Esophagus squamous epithelium (tissue), 4 donors: ENCODE results near the gene SCRG1.

ENCODE experiments used
- POLR2A ChIP-seq, 4 donors: fragments of 450-650 bp; IDR thresholded peaks; one replicate each; pipeline ENCODE4 v1.6.1; 2017; ENCODE audit warnings: antibody characterized with exemption in 4 of 4, mild to moderate bottlenecking in 4 of 4, moderate library complexity in 3 of 4
- TF ChIP-seq, protein P1 (sequence below), 6 experiments: fragments of 450-650 bp in 4 of 6; fragments of 200-600 bp in 2 of 6; sonication (generic) in 2 of 6; IDR thresholded peaks; one replicate each; pipeline ENCODE4 v1.5.1; 2016 to 2019; ENCODE audit warnings: antibody characterized with exemption in 6 of 6, mild to moderate bottlenecking in 4 of 6, moderate library complexity in 4 of 6

GRCh38 chr4:173347467-173347866, 51.4 kb downstream of the SCRG1 start:
- TF ChIP-seq, protein P1, sequence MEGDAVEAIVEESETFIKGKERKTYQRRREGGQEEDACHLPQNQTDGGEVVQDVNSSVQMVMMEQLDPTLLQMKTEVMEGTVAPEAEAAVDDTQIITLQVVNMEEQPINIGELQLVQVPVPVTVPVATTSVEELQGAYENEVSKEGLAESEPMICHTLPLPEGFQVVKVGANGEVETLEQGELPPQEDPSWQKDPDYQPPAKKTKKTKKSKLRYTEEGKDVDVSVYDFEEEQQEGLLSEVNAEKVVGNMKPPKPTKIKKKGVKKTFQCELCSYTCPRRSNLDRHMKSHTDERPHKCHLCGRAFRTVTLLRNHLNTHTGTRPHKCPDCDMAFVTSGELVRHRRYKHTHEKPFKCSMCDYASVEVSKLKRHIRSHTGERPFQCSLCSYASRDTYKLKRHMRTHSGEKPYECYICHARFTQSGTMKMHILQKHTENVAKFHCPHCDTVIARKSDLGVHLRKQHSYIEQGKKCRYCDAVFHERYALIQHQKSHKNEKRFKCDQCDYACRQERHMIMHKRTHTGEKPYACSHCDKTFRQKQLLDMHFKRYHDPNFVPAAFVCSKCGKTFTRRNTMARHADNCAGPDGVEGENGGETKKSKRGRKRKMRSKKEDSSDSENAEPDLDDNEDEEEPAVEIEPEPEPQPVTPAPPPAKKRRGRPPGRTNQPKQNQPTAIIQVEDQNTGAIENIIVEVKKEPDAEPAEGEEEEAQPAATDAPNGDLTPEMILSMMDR (IDR thresholded peaks at IDR 0.05), result no peak
- no peak for TF ChIP-seq POLR2A (IDR thresholded peaks at IDR 0.05)
